ENCODE measurements around the gene FADD.
"Not testable (repeated sequence)": the region's sequence is repeated elsewhere in the genome, so short reads cannot be mapped to it uniquely, and the experiment has no call there.

The FADD gene

GRCh38 chr11:70212227-70212811 lies 9.2 kb downstream of the FADD start:
- no peaks in the 10 kb centered on the region for H3K4me1 ChIP-seq (ENCODE audit: control extremely low read depth in 1 of 4, control insufficient read depth in 4 of 4, insufficient read depth in 4 of 4, low read length in 3 of 4)
- DNase-seq = no peak
- H3K36me3 ChIP-seq (ENCODE audit: control insufficient read depth in 4 of 4, insufficient read depth in 4 of 4, low read length in 3 of 4) = peaks cover 8 to 21% (median 16%) of the 10 kb centered on the region in 4 experiments
- ChIA-PET POLR2A (interaction anchor here (0.5 kb wide), 1 partner anchor 129 kb away, joined by 3 read pairs; no protein-coding TSS in a partner anchor), CTCF (interaction anchor here (1.0 kb wide), 1 partner anchor 13 kb away, joined by 6 read pairs; no protein-coding TSS in a partner anchor)
- no peaks in the 10 kb centered on the region for H3K27me3 ChIP-seq (replicated peaks in 2 of 5; ENCODE audit: control insufficient read depth in 4 of 5, insufficient read depth in 5 of 5, low read length in 4 of 5)
- no peaks in the 10 kb centered on the region for H3K9me3 ChIP-seq (ENCODE audit: control extremely low read depth in 1 of 5, control insufficient read depth in 4 of 5, insufficient read depth in 2 of 5, low read depth in 1 of 5, low read length in 4 of 5)
- no peak overlapping the region for H3K4me3 ChIP-seq (ENCODE audit: control insufficient read depth in 1 of 7, extremely low read depth in 1 of 7, insufficient read depth in 4 of 7, low read depth in 2 of 7, low read length in 6 of 7)
- H3K27ac ChIP-seq (ENCODE audit: insufficient read depth in 1 of 2, low read depth in 1 of 2, low read length in 2 of 2, poor library complexity in 1 of 2, severe bottlenecking in 2 of 2) = no peak overlapping the region
- WGBS (ENCODE audit: insufficient coverage) = 90% methylated on average over 7 of the region's 13 CpGs

- H3K9me3 ChIP-seq (ENCODE audit: control extremely low read depth in 1 of 5, control insufficient read depth in 4 of 5, insufficient read depth in 2 of 5, low read depth in 1 of 5, low read length in 4 of 5); H3K27ac ChIP-seq (ENCODE audit: insufficient read depth in 1 of 2, low read depth in 1 of 2, low read length in 2 of 2, poor library complexity in 1 of 2, severe bottlenecking in 2 of 2); DNase-seq; POLR2A ChIA-PET; H3K36me3 ChIP-seq (ENCODE audit: control insufficient read depth in 4 of 4, insufficient read depth in 4 of 4, low read length in 3 of 4); H3K4me1 ChIP-seq (ENCODE audit: control extremely low read depth in 1 of 4, control insufficient read depth in 4 of 4, insufficient read depth in 4 of 4, low read length in 3 of 4); H3K27me3 ChIP-seq (replicated peaks in 2 of 5; ENCODE audit: control insufficient read depth in 4 of 5, insufficient read depth in 5 of 5, low read length in 4 of 5); CTCF ChIA-PET; H3K4me3 ChIP-seq (ENCODE audit: control insufficient read depth in 1 of 7, extremely low read depth in 1 of 7, insufficient read depth in 4 of 7, low read depth in 2 of 7, low read length in 6 of 7): not testable (repeated sequence)
- WGBS (ENCODE audit: insufficient coverage) = 100% methylated on average over 2 of the region's 5 CpGs
These were observed 14.3 kb downstream of the FADD start for GRCh38 chr11:70217388-70217787.

- DNase-seq; H3K4me1 ChIP-seq (ENCODE audit: control extremely low read depth in 1 of 4, control insufficient read depth in 4 of 4, insufficient read depth in 4 of 4, low read length in 3 of 4); H3K9me3 ChIP-seq (ENCODE audit: control extremely low read depth in 1 of 5, control insufficient read depth in 4 of 5, insufficient read depth in 2 of 5, low read depth in 1 of 5, low read length in 4 of 5); H3K4me3 ChIP-seq (ENCODE audit: control insufficient read depth in 1 of 7, extremely low read depth in 1 of 7, insufficient read depth in 4 of 7, low read depth in 2 of 7, low read length in 6 of 7); H3K27ac ChIP-seq (ENCODE audit: insufficient read depth in 1 of 2, low read depth in 1 of 2, low read length in 2 of 2, poor library complexity in 1 of 2, severe bottlenecking in 2 of 2); POLR2A ChIA-PET; H3K27me3 ChIP-seq (replicated peaks in 2 of 5; ENCODE audit: control insufficient read depth in 4 of 5, insufficient read depth in 5 of 5, low read length in 4 of 5); H3K36me3 ChIP-seq (ENCODE audit: control insufficient read depth in 4 of 4, insufficient read depth in 4 of 4, low read length in 3 of 4); CTCF ChIA-PET: not testable (repeated sequence)
- WGBS (ENCODE audit: insufficient coverage) = 69% methylated on average over 4 of the region's 8 CpGs
These were observed 15.0 kb downstream of the FADD start for GRCh38 chr11:70218076-70218475.

GRCh38 chr11:70220136-70220535 lies 17.0 kb downstream of the FADD start:
- WGBS (ENCODE audit: insufficient coverage) = no CpG with 5 or more reads among the region's 3 CpGs
- H3K4me3 ChIP-seq (ENCODE audit: control insufficient read depth in 1 of 7, extremely low read depth in 1 of 7, insufficient read depth in 4 of 7, low read depth in 2 of 7, low read length in 6 of 7) = no peak overlapping the region
- ChIA-PET POLR2A (no interaction called here), CTCF (interaction anchor here (0.6 to 0.9 kb wide), 2 partner anchors 13 to 16 kb away, joined by 3 read pairs; no protein-coding TSS in a partner anchor)
- DNase-seq = no peak
- no peaks in the 10 kb centered on the region for H3K4me1 ChIP-seq (ENCODE audit: control extremely low read depth in 1 of 4, control insufficient read depth in 4 of 4, insufficient read depth in 4 of 4, low read length in 3 of 4)
- no peak overlapping the region for H3K27ac ChIP-seq (ENCODE audit: insufficient read depth in 1 of 2, low read depth in 1 of 2, low read length in 2 of 2, poor library complexity in 1 of 2, severe bottlenecking in 2 of 2)
- H3K36me3 ChIP-seq (ENCODE audit: control insufficient read depth in 4 of 4, insufficient read depth in 4 of 4, low read length in 3 of 4) = no peaks in the 10 kb centered on the region
- H3K9me3 ChIP-seq (ENCODE audit: control extremely low read depth in 1 of 5, control insufficient read depth in 4 of 5, insufficient read depth in 2 of 5, low read depth in 1 of 5, low read length in 4 of 5) = no peaks in the 10 kb centered on the region
- peaks cover 0 to 3% (median 0%) of the 10 kb centered on the region in 5 experiments for H3K27me3 ChIP-seq (replicated peaks in 2 of 5; ENCODE audit: control insufficient read depth in 4 of 5, insufficient read depth in 5 of 5, low read length in 4 of 5)

GRCh38 chr11:70220920-70221319 lies 17.8 kb downstream of the FADD start:
- H3K36me3 ChIP-seq (ENCODE audit: control insufficient read depth in 4 of 4, insufficient read depth in 4 of 4, low read length in 3 of 4) = no peaks in the 10 kb centered on the region
- H3K9me3 ChIP-seq (ENCODE audit: control extremely low read depth in 1 of 5, control insufficient read depth in 4 of 5, insufficient read depth in 2 of 5, low read depth in 1 of 5, low read length in 4 of 5) = no peaks in the 10 kb centered on the region
- H3K27me3 ChIP-seq (replicated peaks in 2 of 5; ENCODE audit: control insufficient read depth in 4 of 5, insufficient read depth in 5 of 5, low read length in 4 of 5) = peaks cover 0 to 3% (median 0%) of the 10 kb centered on the region in 5 experiments
- no CpG with 5 or more reads among the region's 1 CpG for WGBS (ENCODE audit: insufficient coverage)
- POLR2A ChIA-PET = interaction anchor here (0.6 kb wide), 1 partner anchor 20 kb away, joined by 4 read pairs; no protein-coding TSS in a partner anchor
- CTCF ChIA-PET = interaction anchor here (0.6 kb wide), 2 partner anchors 14 to 26 kb away, joined by 3 read pairs; no protein-coding TSS in a partner anchor
- DNase-seq = no peak
- no peaks in the 10 kb centered on the region for H3K4me1 ChIP-seq (ENCODE audit: control extremely low read depth in 1 of 4, control insufficient read depth in 4 of 4, insufficient read depth in 4 of 4, low read length in 3 of 4)
- H3K4me3 ChIP-seq (ENCODE audit: control insufficient read depth in 1 of 7, extremely low read depth in 1 of 7, insufficient read depth in 4 of 7, low read depth in 2 of 7, low read length in 6 of 7) = no peak overlapping the region
- H3K27ac ChIP-seq (ENCODE audit: insufficient read depth in 1 of 2, low read depth in 1 of 2, low read length in 2 of 2, poor library complexity in 1 of 2, severe bottlenecking in 2 of 2) = no peak overlapping the region

GRCh38 chr11:70225681-70226177 lies 22.6 kb downstream of the FADD start:
- no peaks in the 10 kb centered on the region for H3K4me1 ChIP-seq (ENCODE audit: control extremely low read depth in 1 of 4, control insufficient read depth in 4 of 4, insufficient read depth in 4 of 4, low read length in 3 of 4)
- no peak overlapping the region for H3K27ac ChIP-seq (ENCODE audit: insufficient read depth in 1 of 2, low read depth in 1 of 2, low read length in 2 of 2, poor library complexity in 1 of 2, severe bottlenecking in 2 of 2)
- ChIA-PET CTCF (interaction anchor here (1.1 to 1.9 kb wide), 2 partner anchors 13 to 27 kb away, joined by 3 to 6 read pairs; no protein-coding TSS in a partner anchor), POLR2A (no interaction called here)
- H3K36me3 ChIP-seq (ENCODE audit: control insufficient read depth in 4 of 4, insufficient read depth in 4 of 4, low read length in 3 of 4) = no peaks in the 10 kb centered on the region
- WGBS (ENCODE audit: insufficient coverage) = 91% methylated on average over 8 of the region's 8 CpGs
- DNase-seq = no peak
- no peaks in the 10 kb centered on the region for H3K9me3 ChIP-seq (ENCODE audit: control extremely low read depth in 1 of 5, control insufficient read depth in 4 of 5, insufficient read depth in 2 of 5, low read depth in 1 of 5, low read length in 4 of 5)
- peaks cover 0 to 4% (median 0%) of the 10 kb centered on the region in 5 experiments for H3K27me3 ChIP-seq (replicated peaks in 2 of 5; ENCODE audit: control insufficient read depth in 4 of 5, insufficient read depth in 5 of 5, low read length in 4 of 5)
- no peak overlapping the region for H3K4me3 ChIP-seq (ENCODE audit: control insufficient read depth in 1 of 7, extremely low read depth in 1 of 7, insufficient read depth in 4 of 7, low read depth in 2 of 7, low read length in 6 of 7)

GRCh38 chr11:70226183-70226582 lies 23.1 kb downstream of the FADD start:
- CTCF ChIA-PET = interaction anchor here (1.9 kb wide), 1 partner anchor 14 kb away, joined by 6 read pairs; no protein-coding TSS in a partner anchor
- no peaks in the 10 kb centered on the region for H3K9me3 ChIP-seq (ENCODE audit: control extremely low read depth in 1 of 5, control insufficient read depth in 4 of 5, insufficient read depth in 2 of 5, low read depth in 1 of 5, low read length in 4 of 5)
- 94% methylated on average over 2 of the region's 3 CpGs for WGBS (ENCODE audit: insufficient coverage)
- no peaks in the 10 kb centered on the region for H3K4me1 ChIP-seq (ENCODE audit: control extremely low read depth in 1 of 4, control insufficient read depth in 4 of 4, insufficient read depth in 4 of 4, low read length in 3 of 4)
- H3K27ac ChIP-seq (ENCODE audit: insufficient read depth in 1 of 2, low read depth in 1 of 2, low read length in 2 of 2, poor library complexity in 1 of 2, severe bottlenecking in 2 of 2) = no peak overlapping the region
- peaks cover 0 to 4% (median 0%) of the 10 kb centered on the region in 5 experiments for H3K27me3 ChIP-seq (replicated peaks in 2 of 5; ENCODE audit: control insufficient read depth in 4 of 5, insufficient read depth in 5 of 5, low read length in 4 of 5)
- H3K4me3 ChIP-seq (ENCODE audit: control insufficient read depth in 1 of 7, extremely low read depth in 1 of 7, insufficient read depth in 4 of 7, low read depth in 2 of 7, low read length in 6 of 7) = no peak overlapping the region
- POLR2A ChIA-PET = no interaction called here
- no peak for DNase-seq
- H3K36me3 ChIP-seq (ENCODE audit: control insufficient read depth in 4 of 4, insufficient read depth in 4 of 4, low read length in 3 of 4) = no peaks in the 10 kb centered on the region

Measured in common myeloid progenitor, CD34-positive (primary cell).